GM23338 (cell line): ENCODE results near the gene VEPH1. TPM values are rescaled to one million over a fixed set of nuclear protein-coding genes. Genes with fewer than 3 reads are reported as not detected.

Experiments used
- ATAC-seq: fragments of 200-7000 bp; cut with Tn5 transposase; 3 replicates; pipeline ENCODE4 v1.9.1; 2020
- DNase-seq: peaks from one replicate; pipeline ENCODE4 v3.0.0-alpha.2; 2015; ENCODE audit warnings: low spot score
- H2AFZ ChIP-seq: fragments of 200-600 bp; sonication (generic); 2 replicates; pipeline ENCODE4 v1.8.0; 2016; ENCODE audit warnings: antibody characterized with exemption, mild to moderate bottlenecking, moderate library complexity
- H3F3A ChIP-seq: fragments of 200-600 bp; sonication (generic); replicated peaks from 2 replicates; pipeline ENCODE4 v1.8.0; 2017; ENCODE audit warnings: antibody characterized with exemption, mixed run types, low read depth
- H3K27ac ChIP-seq: fragments of 200-600 bp; sonication (generic); 2 replicates; pipeline ENCODE4 v1.6.1; 2016; ENCODE audit warnings: low read depth
- H3K27me3 ChIP-seq: fragments of 200-600 bp; sonication (generic); 2 replicates; pipeline ENCODE4 v1.8.0; 2016; ENCODE audit warnings: mild to moderate bottlenecking, mixed run types, moderate library complexity; ENCODE audit not compliant: insufficient read depth
- H3K36me3 ChIP-seq: fragments of 200-600 bp; sonication (generic); 2 replicates; pipeline ENCODE4 v1.8.0; 2016; ENCODE audit warnings: mild to moderate bottlenecking; ENCODE audit not compliant: insufficient read depth
- H3K4me1 ChIP-seq: fragments of 200-600 bp; sonication (generic); 2 replicates; pipeline ENCODE4 v1.8.0; 2016; ENCODE audit warnings: mild to moderate bottlenecking, moderate library complexity; ENCODE audit not compliant: insufficient read depth
- H3K4me2 ChIP-seq: fragments of 200-600 bp; sonication (generic); 2 replicates; pipeline ENCODE4 v1.7.1; 2017; ENCODE audit warnings: mixed run types
- H3K4me3 ChIP-seq: fragments of 200-600 bp; sonication (generic); 2 replicates; pipeline ENCODE4 v1.6.1; 2016; ENCODE audit warnings: mixed run types
- H3K79me2 ChIP-seq: fragments of 200-600 bp; sonication (generic); replicated peaks from 2 replicates; pipeline ENCODE4 v1.8.0; 2017; ENCODE audit warnings: mild to moderate bottlenecking; ENCODE audit not compliant: insufficient read depth
- H3K9me2 ChIP-seq: fragments of 200-600 bp; sonication (generic); 2 replicates; pipeline ENCODE4 v1.8.0; 2017; ENCODE audit not compliant: insufficient read depth
- H4K20me1 ChIP-seq: fragments of 200-600 bp; sonication (generic); replicated peaks from 2 replicates; pipeline ENCODE4 v1.8.0; 2017; ENCODE audit warnings: mild to moderate bottlenecking; ENCODE audit not compliant: insufficient read depth
- H3K27ac Mint-ChIP-seq: 2 replicates; pipeline ENCODE4 v1.8.0; 2020; ENCODE audit warnings: inconsistent platforms, mild to moderate bottlenecking, moderate library complexity, mixed read lengths
- H3K27me3 Mint-ChIP-seq: 3 replicates; pipeline ENCODE4 v1.8.0; 2022; ENCODE audit warnings: low read depth, mild to moderate bottlenecking, moderate library complexity, mixed read lengths, inconsistent platforms; ENCODE audit not compliant: insufficient read depth, poor library complexity
- H3K36me3 Mint-ChIP-seq: 3 replicates; pipeline ENCODE4 v1.8.0; 2021; ENCODE audit warnings: low read depth, mild to moderate bottlenecking, inconsistent platforms, moderate library complexity, mixed read lengths
- H3K4me1 Mint-ChIP-seq: 3 replicates; pipeline ENCODE4 v1.8.0; 2020; ENCODE audit warnings: mild to moderate bottlenecking, inconsistent platforms, mixed read lengths
- H3K4me3 Mint-ChIP-seq: 3 replicates; pipeline ENCODE4 v1.8.0; 2021; ENCODE audit warnings: moderate library complexity, mild to moderate bottlenecking, inconsistent platforms, mixed read lengths
- H3K9me3 Mint-ChIP-seq: 3 replicates; pipeline ENCODE4 v1.8.0; 2020; ENCODE audit warnings: moderate library complexity, mild to moderate bottlenecking, inconsistent platforms, mixed read lengths
- CREB1 ChIP-seq: fragments of 250-450 bp; sonication (Bioruptor Pico); IDR thresholded peaks from 2 replicates; pipeline ENCODE4 v1.5.0; 2020; ENCODE audit warnings: low read depth, mild to moderate bottlenecking, moderate library complexity
- EZH2 ChIP-seq: fragments of 200-600 bp; sonication (generic); IDR thresholded peaks from one replicate; pipeline ENCODE4 v1.8.0; 2017; ENCODE audit warnings: antibody characterized with exemption, mild to moderate bottlenecking, low read depth; ENCODE audit not compliant: unreplicated experiment
- JUNB ChIP-seq: IDR thresholded peaks from one replicate; pipeline ENCODE4 v1.6.1; 2016; ENCODE audit warnings: antibody characterized with exemption; ENCODE audit not compliant: unreplicated experiment
- NANOG ChIP-seq: IDR thresholded peaks from 2 replicates; pipeline ENCODE4 v1.6.1; 2016; ENCODE audit warnings: antibody characterized with exemption, borderline replicate concordance
- ZNF331 ChIP-seq: fragments of 250-450 bp; sonication (Bioruptor Pico); IDR thresholded peaks from 2 replicates; pipeline ENCODE4 v1.5.0; 2020; ENCODE audit warnings: low read depth, mild to moderate bottlenecking, moderate library complexity
- polyA plus RNA-seq: library from polyadenylated mRNA; unstranded; fragments of >200 nt; fragmentation: Nextera tagmentation; extraction: Ambion mirVana; gene quantifications from 2 replicates; pipeline ENCODE4 v1.2.1, GENCODE V29; 2016
- total RNA-seq: library from RNA; depleted of rRNA; stranded (reverse); fragments of >200 nt; shearing (Covaris generic); gene quantifications from 2 replicates; pipeline ENCODE4 v1.2.3, GENCODE V29; 2014
- TF ChIP-seq, protein P1 (sequence below): IDR thresholded peaks from 2 replicates; pipeline ENCODE4 v1.6.1; 2016; ENCODE audit warnings: antibody characterized with exemption

VEPH1 gene
- total and polyA plus RNA-seq, 2 experiments from 2014 or later = 15.4 to 33.8 TPM

DNA sequence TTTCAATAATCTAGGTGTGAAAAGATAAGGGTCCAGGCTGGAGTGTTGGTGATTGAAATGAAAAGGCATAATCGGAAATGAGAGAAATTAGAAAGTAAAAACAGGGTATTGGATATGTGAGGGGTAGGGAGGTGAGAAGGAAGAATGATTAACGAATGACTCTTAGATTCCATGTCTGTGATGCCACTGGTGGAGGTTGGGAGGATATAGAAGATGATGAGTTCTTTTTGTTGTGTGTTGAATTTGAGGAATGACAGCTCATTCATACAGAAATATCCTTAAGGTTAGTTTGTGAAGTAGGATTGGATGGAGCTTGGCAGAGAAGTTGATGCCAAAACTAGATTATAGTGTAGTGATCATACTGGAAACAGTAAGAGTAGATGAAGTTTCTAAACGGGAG is 271.1 kb downstream of the VEPH1 start:
- no peak for TF ChIP-seq CREB1 (CRISPR knock-in tag)
- Histone ChIP-seq H3K36me3 (no peaks in the 10 kb centered on the region), H3K9me2 (peaks cover 5% of the 10 kb centered on the region; the same call in 1 of the 2 replicates), H2AFZ (no peak overlapping the region), H3K27me3 (no peaks in the 10 kb centered on the region), H4K20me1 (no peaks in the 10 kb centered on the region), H3K4me3 (no peak overlapping the region), H3K4me1 (no peaks in the 10 kb centered on the region), H3K27ac (no peak overlapping the region), H3K4me2 (no peak overlapping the region), H3K79me2 (no peaks in the 10 kb centered on the region), H3F3A (no peaks in the 10 kb centered on the region)
- peaks cover 2% of the 10 kb centered on the region for H3K27me3 Mint-ChIP-seq
- no peaks in the 10 kb centered on the region for H3K4me1 Mint-ChIP-seq
- DNase-seq = no peak
- no peak overlapping the region for H3K27ac Mint-ChIP-seq
- no peak overlapping the region for H3K4me3 Mint-ChIP-seq
- no peaks in the 10 kb centered on the region for H3K36me3 Mint-ChIP-seq
- H3K9me3 Mint-ChIP-seq = no peaks in the 10 kb centered on the region
- ATAC-seq = no peak

DNA sequence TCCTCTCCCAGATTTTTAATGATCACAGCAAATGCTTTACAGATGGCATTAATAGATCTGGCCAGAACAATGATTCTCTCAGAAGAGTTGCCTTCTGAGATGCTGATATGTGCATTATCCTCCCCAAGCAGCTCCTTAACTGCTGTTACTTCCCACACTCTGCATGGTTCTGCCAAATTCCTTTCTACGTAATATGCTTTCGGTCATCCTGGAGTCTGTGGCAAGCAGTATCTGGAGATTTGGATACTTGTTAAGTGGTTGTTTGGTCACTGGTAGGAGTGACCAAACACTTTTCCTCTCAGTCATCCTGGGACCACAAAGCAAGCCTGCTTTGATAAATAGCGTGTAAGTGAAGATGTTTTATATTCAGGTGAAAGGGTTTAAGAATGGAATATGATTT is 272.1 kb downstream of the VEPH1 start:
- Histone ChIP-seq H3K36me3 (no peaks in the 10 kb centered on the region), H3K79me2 (no peaks in the 10 kb centered on the region), H3K27ac (no peak overlapping the region), H3F3A (no peaks in the 10 kb centered on the region), H3K4me3 (no peak overlapping the region), H3K9me2 (peaks cover 5% of the 10 kb centered on the region; the same call in 1 of the 2 replicates), H2AFZ (peak overlapping the region; percentile 56; the same call in 1 of the 2 replicates), H3K4me2 (no peak overlapping the region), H3K27me3 (no peaks in the 10 kb centered on the region), H3K4me1 (no peaks in the 10 kb centered on the region), H4K20me1 (no peaks in the 10 kb centered on the region)
- Mint-ChIP-seq H3K4me1 (no peaks in the 10 kb centered on the region), H3K4me3 (no peak overlapping the region), H3K9me3 (no peaks in the 10 kb centered on the region), H3K27ac (no peak overlapping the region), H3K27me3 (peaks cover 2% of the 10 kb centered on the region), H3K36me3 (no peaks in the 10 kb centered on the region)
- TF ChIP-seq, protein P1, sequence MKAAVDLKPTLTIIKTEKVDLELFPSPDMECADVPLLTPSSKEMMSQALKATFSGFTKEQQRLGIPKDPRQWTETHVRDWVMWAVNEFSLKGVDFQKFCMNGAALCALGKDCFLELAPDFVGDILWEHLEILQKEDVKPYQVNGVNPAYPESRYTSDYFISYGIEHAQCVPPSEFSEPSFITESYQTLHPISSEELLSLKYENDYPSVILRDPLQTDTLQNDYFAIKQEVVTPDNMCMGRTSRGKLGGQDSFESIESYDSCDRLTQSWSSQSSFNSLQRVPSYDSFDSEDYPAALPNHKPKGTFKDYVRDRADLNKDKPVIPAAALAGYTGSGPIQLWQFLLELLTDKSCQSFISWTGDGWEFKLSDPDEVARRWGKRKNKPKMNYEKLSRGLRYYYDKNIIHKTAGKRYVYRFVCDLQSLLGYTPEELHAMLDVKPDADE = no peak
- TF ChIP-seq JUNB (no peak), NANOG (no peak)
- ATAC-seq (no peak), DNase-seq (no peak)

DNA sequence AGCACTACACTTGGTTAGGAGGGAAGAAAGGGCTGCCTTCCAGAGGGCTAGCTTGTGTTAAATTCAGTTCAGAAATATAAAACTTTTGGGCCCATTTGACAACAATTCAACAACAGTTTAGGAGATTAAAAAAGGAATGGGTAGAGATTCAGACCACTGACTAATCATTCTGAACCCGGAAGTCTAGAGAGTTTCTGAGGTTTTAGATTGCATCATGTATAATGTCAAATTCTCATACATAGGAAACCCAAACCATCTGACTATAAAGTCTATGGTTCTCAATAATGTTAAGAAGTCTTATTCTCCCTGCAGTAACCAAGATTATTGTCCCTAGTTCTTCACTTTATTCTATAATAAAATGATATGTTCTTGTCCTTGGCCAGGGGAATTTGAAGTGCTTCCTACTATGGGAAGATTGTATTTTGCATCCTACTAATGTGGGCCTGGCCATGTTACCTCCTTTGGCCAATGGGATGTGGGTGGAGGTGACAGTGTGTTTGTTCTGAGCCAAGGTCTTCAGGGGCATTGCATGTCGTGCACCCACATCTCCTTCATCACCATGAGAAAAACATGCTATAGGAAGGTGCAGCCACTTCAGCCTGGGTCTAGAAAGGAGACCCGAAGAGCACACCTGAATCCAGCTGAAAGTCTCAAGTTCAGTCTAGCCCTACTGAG is 276.9 kb downstream of the VEPH1 start:
- no peaks in the 10 kb centered on the region for H3K9me3 Mint-ChIP-seq
- DNase-seq = no peak
- no peaks in the 10 kb centered on the region for H3K36me3 Mint-ChIP-seq
- Histone ChIP-seq H3K27me3 (no peaks in the 10 kb centered on the region), H2AFZ (no peak overlapping the region), H3K79me2 (no peaks in the 10 kb centered on the region), H3F3A (no peaks in the 10 kb centered on the region), H3K4me2 (no peak overlapping the region), H3K4me3 (no peak overlapping the region), H3K27ac (no peak overlapping the region), H3K36me3 (no peaks in the 10 kb centered on the region), H4K20me1 (no peaks in the 10 kb centered on the region), H3K9me2 (no peaks in the 10 kb centered on the region), H3K4me1 (no peaks in the 10 kb centered on the region)
- ATAC-seq = no peak
- H3K4me1 Mint-ChIP-seq = no peaks in the 10 kb centered on the region
- TF ChIP-seq JUNB = no peak
- no peak for TF ChIP-seq ZNF331
- TF ChIP-seq EZH2 = no peak
- no peak overlapping the region for H3K27ac Mint-ChIP-seq
- no peak overlapping the region for H3K4me3 Mint-ChIP-seq
- peaks cover 2% of the 10 kb centered on the region for H3K27me3 Mint-ChIP-seq
